NOMO-1 treated with DMSO at 0.1 percent for 48 hours (cell line): Measurements from ENCODE around the gene DDX3X.

ENCODE experiments used
- DNase-seq: peaks from one replicate; lab custom pipeline; 2025; ENCODE audit not compliant: unreplicated experiment; lab: John Stamatoyannopoulos, UW

Gene DDX3X

GRCh38 chrX:41327341-41327740 is 6.6 kb upstream of the DDX3X start:
- no peak for DNase-seq

DNA sequence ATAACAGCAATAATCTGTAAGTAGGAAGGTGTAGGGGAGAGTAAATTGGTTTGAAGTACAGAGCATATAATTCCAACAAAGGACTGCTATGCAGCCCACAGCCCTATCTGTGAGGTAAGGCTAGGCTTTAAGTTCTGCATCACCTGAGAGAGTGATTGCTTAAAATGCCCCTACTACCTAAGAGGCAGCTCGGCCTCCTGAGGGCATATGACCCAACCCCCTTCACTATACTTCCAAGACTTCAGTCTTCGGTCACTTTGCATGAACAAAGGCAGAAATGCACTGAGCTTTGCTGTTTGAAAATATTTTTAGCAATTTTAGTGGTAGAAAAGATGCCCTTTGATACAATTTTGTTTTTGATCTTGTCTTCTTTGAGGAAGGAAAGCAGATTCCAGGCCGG is 4.9 kb upstream of the DDX3X start:
- no peak for DNase-seq

- DNase-seq: no peak
These were observed 2.0 kb upstream of the DDX3X start for GRCh38 chrX:41332005-41332404.

DNA sequence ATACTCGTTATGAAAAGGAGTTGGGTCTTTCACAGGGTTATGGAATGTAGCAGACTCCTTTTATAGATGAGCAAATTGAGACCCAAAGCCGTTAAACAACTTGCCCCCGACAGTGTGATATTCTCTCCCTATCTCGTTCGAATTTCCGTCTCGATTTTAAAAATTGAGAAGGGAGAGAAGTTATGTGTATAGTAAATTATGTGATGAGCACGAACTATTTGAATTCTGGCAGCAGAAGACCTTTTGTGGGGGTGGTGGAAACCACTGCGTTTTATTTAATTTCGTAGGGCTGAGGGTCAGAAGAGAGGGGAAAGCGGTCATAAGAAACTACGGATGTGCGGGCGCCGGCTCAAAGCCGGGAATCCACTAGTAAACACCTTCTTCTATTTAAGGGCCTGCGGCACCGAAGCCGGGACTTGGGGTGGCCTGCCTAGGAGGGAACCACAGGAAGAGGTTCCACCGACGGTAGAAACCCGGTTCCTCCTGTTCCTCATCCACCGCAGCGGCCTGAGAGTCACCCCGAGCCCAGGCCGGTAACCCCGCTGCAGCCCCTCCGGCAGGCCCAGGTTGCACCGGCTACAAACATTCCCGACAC is 1.5 kb upstream of the DDX3X start:
- DNase-seq: no peak

DNA sequence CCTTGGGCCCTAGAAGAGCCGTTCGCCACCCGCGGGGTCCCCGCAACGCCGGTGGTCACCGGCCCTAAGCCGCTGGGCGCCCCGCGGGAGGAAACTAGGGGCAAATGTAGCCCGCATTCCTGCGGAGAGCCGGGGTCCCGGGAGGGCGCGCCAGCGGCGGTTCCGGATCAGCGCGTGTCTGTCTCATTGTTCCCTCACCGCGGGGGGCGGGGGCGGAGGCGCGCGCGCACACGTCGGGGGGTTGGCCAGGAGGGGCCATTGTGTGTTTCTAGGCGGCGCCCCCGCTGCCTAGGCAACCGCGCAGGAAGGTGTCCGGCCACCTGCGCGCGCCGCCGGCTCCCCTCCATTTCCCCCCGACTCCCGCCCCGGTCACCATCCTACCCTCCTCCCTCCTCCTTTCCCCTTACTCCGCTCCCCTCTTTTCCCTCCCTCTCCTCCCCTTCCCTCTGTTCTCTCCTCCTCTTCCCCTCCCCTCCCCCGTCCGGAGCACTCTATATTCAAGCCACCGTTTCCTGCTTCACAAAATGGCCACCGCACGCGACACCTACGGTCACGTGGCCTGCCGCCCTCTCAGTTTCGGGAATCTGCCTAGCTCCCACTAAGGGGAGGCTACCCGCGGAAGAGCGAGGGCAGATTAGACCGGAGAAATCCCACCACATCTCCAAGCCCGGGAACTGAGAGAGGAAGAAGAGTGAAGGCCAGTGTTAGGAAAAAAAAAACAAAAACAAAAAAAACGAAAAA is 789 bp upstream of the DDX3X start:
- DNase-seq: peak; percentile 92

DNA sequence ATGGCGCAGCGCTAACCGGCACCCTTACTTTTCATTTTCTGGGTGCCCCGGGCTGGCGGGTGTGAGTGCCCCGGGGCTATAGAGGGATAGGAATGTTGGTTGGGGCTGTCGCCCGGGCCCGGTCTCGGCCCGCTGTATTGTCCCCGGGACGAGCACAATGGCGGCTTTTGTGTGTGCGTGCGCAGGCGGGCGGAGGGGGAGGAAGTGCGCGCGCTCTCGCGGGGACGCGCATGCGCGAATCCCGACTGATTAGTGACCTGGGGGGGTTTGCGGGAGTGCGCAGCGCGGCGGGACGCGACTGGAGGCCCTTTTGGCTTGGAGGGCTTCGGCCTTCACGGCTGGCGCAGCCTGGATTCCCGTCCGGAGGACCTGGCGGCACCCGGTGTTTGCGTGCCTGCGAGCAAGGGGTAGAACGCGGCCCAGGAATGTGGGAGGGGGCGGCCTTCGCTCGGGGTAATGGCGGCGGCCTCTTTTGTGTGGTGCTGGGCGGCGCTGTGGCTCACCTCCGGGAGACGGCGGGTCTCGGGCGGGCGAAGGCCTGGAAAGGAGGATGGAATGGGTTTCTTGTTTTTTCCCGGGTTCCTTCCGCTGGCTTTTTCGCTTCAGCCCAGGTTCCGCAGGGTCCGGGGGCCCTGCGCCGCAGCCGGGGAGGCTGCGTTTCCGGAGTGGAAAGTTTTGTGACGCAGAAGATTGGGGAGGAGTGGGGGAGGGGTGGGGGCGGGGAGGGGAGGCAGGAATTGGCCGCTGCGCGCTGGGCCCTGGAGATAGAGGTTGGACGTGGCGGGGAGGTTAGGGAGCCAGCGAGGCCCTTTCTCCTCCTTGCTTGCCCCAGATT is 618 bp downstream of the DDX3X start:
- DNase-seq: peak; percentile 60

DNA sequence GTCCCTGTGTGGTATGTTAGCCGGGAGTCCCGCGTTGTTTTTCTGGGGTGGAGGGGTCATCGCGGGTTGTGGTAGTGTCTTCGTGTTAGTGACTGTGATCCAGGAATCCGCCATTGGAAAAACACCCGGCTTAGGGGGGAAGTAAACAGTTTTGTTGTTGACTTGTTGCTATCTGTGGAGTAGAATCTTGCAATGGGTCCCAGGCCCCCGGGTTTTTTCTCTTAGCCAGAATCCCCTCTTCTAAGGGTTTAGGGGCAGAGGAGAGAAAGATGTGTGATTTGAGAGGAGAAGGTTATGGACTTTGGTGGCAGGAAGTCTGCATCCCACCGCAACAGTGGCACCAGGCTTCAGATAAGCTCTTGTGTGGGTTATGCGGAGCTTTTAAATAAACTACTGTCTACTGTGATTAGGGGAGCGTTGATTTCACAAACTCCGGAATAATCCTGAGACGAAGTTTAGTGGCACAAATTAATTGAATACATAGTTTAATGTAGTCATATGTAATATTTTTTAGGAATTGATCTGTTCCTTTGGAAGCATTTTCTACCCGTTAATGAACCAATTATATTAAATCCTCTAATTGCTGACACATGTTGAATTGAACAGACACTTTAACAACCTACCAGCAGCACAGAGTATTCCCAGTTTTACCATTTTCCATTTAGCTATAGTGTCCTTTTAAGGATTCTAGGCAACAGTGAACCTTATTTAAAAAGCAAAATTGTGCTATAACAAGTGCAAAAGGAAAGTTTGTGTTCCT is 1.4 kb downstream of the DDX3X start:
- no peak for DNase-seq

DNA sequence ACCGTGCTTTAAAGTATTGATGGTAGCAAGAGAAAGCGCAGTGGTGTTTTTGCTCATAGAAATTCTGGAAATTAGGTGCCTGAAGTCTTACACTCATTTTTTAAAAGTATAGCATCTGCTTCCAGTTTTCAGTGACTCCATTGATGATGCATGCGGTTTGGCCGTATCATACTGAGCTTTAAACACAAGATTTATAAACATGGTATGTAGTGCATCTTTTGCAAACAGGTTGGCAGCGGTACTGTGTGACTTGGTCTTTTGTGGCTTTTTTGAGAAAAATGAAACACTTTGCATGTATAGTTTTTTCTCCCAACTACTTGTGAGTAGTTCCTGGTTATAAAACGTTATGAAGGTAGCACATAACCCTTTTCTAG is 2.0 kb downstream of the DDX3X start:
- DNase-seq: no peak

DNA sequence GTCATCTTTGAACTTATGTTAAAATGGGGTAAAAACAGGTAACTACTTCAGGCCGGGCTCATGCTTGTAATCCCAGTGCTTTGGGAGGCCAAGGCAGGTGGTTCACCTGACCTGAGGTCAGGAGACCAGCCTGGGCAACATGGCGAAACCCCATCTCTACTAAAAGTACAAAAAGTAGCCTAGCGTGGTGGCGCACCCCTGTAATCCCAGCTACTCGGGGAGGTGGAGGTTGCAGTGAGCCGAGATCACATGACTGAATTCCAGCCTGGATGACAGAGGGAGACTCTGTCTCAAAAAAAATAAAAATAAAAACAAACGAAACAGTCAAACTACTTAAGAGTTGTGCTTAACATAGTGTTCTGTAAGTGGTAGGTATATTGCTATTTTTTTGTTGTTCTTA is 2.5 kb downstream of the DDX3X start:
- DNase-seq: no peak

GRCh38 chrX:41337140-41337539 is 3.2 kb downstream of the DDX3X start:
- no peak for DNase-seq

DNA sequence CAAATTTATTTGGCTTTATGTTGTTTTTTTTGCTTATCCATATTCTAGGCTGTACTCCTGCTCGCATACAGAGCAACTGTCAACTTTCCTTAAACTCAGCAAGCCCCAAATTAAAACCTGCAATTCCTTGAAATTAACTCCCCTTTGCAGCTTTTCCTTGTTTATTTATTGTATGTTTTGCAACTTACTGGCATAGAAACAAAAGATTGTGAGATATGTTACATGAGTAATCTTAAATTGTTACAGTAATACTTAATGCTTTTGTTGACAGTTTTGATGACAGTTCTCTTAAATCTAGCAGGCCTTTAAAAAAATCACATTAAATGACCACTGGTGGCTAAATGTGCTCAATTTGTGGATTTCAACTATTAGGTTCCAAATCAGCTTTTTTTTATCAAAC is 4.5 kb downstream of the DDX3X start:
- DNase-seq: no peak

- DNase-seq: no peak
These were observed 5.2 kb downstream of the DDX3X start for GRCh38 chrX:41339148-41339547.

DNA sequence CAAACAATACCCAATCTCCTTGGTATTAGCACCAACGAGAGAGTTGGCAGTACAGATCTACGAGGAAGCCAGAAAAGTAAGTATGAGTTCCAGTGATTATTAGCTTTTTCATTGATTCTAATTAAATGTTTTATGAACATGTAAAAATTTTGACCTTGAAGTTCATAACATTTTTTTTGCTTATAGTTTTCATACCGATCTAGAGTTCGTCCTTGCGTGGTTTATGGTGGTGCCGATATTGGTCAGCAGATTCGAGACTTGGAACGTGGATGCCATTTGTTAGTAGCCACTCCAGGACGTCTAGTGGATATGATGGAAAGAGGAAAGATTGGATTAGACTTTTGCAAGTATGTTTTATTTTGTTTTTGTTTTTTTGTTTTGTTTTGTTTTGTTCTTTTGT is 10.1 kb downstream of the DDX3X start:
- DNase-seq: no peak

- DNase-seq: no peak
These were observed 13.2 kb downstream of the DDX3X start for GRCh38 chrX:41347186-41347585.

DNA sequence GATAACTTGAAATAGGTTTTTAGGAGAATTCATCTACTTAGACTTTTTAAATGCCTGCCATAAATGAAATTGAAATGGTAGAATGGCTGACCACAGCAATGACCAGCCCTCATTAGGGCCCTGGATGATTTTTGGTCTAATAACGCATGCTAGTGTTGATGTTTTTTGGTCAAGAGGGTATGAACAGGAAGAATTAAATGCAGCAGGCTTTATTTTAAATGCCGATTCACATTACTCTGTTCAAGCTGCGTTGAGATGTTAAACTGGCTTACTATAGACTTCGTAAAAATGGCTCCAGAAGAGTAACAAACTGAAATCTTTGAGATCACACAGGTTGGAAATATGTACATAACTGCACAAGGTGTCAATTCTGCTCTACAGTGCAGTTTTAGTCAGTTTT is 14.6 kb downstream of the DDX3X start:
- no peak for DNase-seq

- DNase-seq: no peak
These were observed 16.4 kb downstream of the DDX3X start for GRCh38 chrX:41350150-41350975.

DNA sequence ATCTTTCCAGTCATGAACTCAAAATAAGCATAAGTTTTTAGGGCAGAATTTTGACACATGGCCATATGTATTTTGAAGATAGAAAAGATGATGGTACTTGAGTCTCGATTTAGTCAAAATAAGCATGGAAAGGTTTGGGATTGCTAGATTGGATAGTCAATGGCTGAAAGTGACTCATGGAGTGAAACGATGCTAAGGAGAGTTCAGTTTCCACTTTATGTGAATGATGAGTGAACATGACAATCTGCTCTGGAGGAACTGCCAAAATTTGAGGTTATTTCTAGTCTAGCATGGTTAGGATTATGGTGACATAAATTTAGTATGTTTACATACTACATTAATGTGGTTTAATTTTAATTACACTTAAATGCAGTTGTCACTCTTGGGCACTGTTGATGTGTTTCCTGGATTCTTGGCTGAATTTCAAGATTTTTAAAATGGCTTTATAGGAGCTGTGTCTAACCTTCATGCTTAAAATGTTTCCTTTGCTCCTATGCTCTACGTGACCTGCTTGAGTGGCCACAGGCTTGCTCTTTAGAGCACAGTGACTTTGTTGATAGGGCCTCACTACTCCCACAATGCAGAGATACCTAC is 17.1 kb downstream of the DDX3X start:
- DNase-seq: peak; percentile 28

DNA sequence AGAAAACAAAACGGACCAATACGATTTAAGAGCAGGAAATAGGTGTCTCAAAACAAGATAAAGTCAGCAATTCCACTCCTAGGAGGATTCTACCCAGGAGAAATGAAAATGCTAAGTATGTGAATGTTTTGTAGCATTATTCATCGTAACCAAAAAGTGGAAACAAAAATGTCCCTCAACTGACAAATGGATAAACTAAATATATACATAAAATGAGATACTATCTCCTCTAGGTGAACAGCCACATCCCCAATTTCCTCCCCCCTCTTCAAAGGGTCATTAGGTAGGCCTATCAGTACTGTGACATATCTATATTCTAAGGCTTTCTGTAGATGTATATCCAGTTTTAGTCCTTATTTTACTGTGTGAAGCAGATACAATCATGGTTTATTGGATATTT is 18.0 kb downstream of the DDX3X start:
- DNase-seq: no peak

DNA sequence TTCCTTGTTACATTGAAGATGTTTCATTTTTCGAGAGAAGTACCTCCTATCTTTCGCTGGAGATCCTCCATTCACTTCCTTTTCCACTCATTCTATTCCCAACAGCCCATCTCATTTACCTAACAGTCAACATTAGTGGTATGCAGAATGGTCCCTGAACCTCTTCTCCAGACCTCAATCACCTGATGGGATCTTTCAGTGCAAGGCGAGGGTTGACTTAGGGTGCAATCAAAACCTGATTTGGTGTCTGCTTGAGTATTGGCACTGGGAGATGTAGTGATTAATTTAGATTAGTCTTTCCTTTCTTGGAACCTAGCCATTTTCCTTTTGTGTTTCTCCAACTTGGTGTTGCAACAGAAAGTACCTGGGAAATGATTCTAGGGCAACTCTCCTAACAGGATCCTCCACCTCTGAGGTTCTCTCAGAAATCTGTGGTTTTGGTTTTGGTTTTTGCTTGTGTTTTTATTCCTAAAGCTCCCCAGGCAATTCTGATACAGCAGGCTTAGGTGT is 18.4 kb downstream of the DDX3X start:
- no peak for DNase-seq

DNA sequence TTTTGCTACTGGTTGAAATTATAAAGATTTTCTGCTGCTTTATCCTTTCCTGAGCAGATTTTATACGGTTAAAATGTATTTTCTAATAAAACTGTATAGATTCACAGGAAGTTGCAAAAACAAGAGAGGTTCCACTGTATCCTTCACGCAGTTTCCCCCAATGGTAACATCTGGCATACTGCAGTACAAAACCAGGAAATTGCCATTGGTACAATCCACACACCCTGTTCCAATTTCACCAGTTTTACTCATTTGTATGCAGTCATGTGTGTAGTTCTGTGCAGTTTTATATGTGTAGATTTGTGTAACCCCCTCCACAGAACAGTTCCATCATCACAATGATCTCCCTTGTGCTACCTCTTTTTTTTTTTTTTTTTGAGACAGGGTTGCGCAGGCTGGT is 20.0 kb downstream of the DDX3X start:
- DNase-seq: no peak
